DND-41 (cell line): ENCODE results near the gene FAM193A.

Source experiments
- CTCF ChIP-seq: IDR thresholded peaks from 2 replicates; pipeline ENCODE4 v1.5.1; 2012; ENCODE audit warnings: borderline replicate concordance, low read length, moderate library complexity, mild to moderate bottlenecking; ENCODE audit not compliant: poor library complexity, severe bottlenecking; ENCODE audit errors: extremely low read depth
- EZH2 ChIP-seq: IDR thresholded peaks from 3 replicates; pipeline ENCODE4 v1.6.1; 2012; ENCODE audit warnings: borderline replicate concordance, low read depth, mild to moderate bottlenecking, moderate library complexity, low read length, inconsistent platforms; ENCODE audit not compliant: severe bottlenecking

- TF ChIP-seq CTCF (no peak), EZH2 (no peak)
Observed at GRCh38 chr4:2686379-2687265, 150.2 kb downstream of the FAM193A start.
